CD14-positive monocyte (primary cell): ENCODE results near the gene AOPEP. TPM values are rescaled to one million over a fixed set of nuclear protein-coding genes. Genes with fewer than 3 reads are reported as not detected.

ENCODE experiments used
- DNase-seq, 3 donors: peaks; one replicate each; pipeline ENCODE4 v3.0.0-alpha.2; 2011 to 2022
- H2AFZ ChIP-seq: 2 replicates; pipeline ENCODE4 v1.6.0; 2012; ENCODE audit warnings: mild to moderate bottlenecking, low read depth, low read length, inconsistent platforms; ENCODE audit not compliant: insufficient read depth, poor library complexity, severe bottlenecking
- H3K27ac ChIP-seq, 2 donors: 1 replicate in 1 of 2; 2 replicates in 1 of 2; pipeline ENCODE4 v1.5.1; 2012 to 2013; ENCODE audit warnings: low read length in 2 of 2, control low read depth in 1 of 2, inconsistent platforms in 1 of 2, low read depth in 1 of 2, mild to moderate bottlenecking in 1 of 2
- H3K27me3 ChIP-seq, 2 donors: one replicate each; pipeline versions ENCODE4 v1.6.0 to v1.6.1; 2011 to 2013; ENCODE audit warnings: low read length in 2 of 2; ENCODE audit not compliant: control insufficient read depth in 2 of 2, insufficient read depth in 2 of 2
- H3K36me3 ChIP-seq, 2 donors: replicated peaks in 1 of 2; 1 replicate in 1 of 2; 2 replicates in 1 of 2; pipeline versions ENCODE4 v1.5.1 to v1.6.1; 2012 to 2013; ENCODE audit warnings: low read length in 2 of 2, control low read depth in 1 of 2, inconsistent platforms in 1 of 2, mild to moderate bottlenecking in 1 of 2; ENCODE audit not compliant: insufficient read depth in 2 of 2, control insufficient read depth in 1 of 2
- H3K4me1 ChIP-seq, 2 donors: 1 replicate in 1 of 2; 2 replicates in 1 of 2; pipeline versions ENCODE4 v1.5.1 to v1.6.1; 2012 to 2013; ENCODE audit warnings: low read length in 2 of 2, control low read depth in 1 of 2, inconsistent platforms in 1 of 2, mild to moderate bottlenecking in 1 of 2, moderate library complexity in 1 of 2; ENCODE audit not compliant: insufficient read depth in 2 of 2, control insufficient read depth in 1 of 2
- H3K4me2 ChIP-seq: replicated peaks from 2 replicates; pipeline ENCODE3; 2012; ENCODE audit warnings: low read length, moderate library complexity, mild to moderate bottlenecking; ENCODE audit not compliant: poor library complexity, severe bottlenecking; ENCODE audit errors: extremely low read depth
- H3K4me3 ChIP-seq, 3 experiments: fragments of 200-600 bp in 1 of 3; sonication (generic) in 1 of 3; replicated peaks in 1 of 3; 1 replicate in 2 of 3; 2 replicates in 1 of 3; pipeline ENCODE4 v1.5.1; 2011 to 2013; ENCODE audit warnings: low read length in 3 of 3, mild to moderate bottlenecking in 3 of 3, control low read depth in 2 of 3, low read depth in 2 of 3, inconsistent platforms in 1 of 3, moderate library complexity in 1 of 3
- H3K79me2 ChIP-seq: 2 replicates; pipeline ENCODE4 v1.6.0; 2012; ENCODE audit warnings: mild to moderate bottlenecking, control low read depth, inconsistent platforms, low read length, moderate library complexity; ENCODE audit not compliant: insufficient read depth
- H3K9ac ChIP-seq: 2 replicates; pipeline ENCODE4 v1.6.0; 2017; ENCODE audit warnings: low read length, mild to moderate bottlenecking; ENCODE audit not compliant: insufficient read depth, poor library complexity, severe bottlenecking
- H3K9me3 ChIP-seq, 2 donors: replicated peaks in 1 of 2; 1 replicate in 1 of 2; 2 replicates in 1 of 2; pipeline versions ENCODE4 v1.5.1 to v1.6.1; 2012 to 2013; ENCODE audit warnings: low read length in 2 of 2, control low read depth in 1 of 2; ENCODE audit not compliant: control insufficient read depth in 1 of 2, insufficient read depth in 1 of 2
- H4K20me1 ChIP-seq: 2 replicates; pipeline ENCODE4 v1.6.0; 2012; ENCODE audit warnings: mild to moderate bottlenecking, low read length, control low read depth, moderate library complexity; ENCODE audit not compliant: insufficient read depth
- H3K27ac Mint-ChIP-seq, 7 donors: one replicate each; pipeline ENCODE4 v1.8.0; 2020; ENCODE audit warnings: mild to moderate bottlenecking in 7 of 7, mixed read lengths in 7 of 7, moderate library complexity in 6 of 7, inconsistent platforms in 2 of 7
- H3K27me3 Mint-ChIP-seq, 3 donors: one replicate each; pipeline ENCODE4 v1.8.0; 2021 to 2022; ENCODE audit warnings: low read depth in 3 of 3, mild to moderate bottlenecking in 3 of 3, mixed read lengths in 3 of 3, moderate library complexity in 3 of 3, inconsistent platforms in 1 of 3
- H3K36me3 Mint-ChIP-seq, 2 donors: one replicate each; pipeline ENCODE4 v1.8.0; 2020; ENCODE audit warnings: mixed read lengths in 2 of 2, inconsistent platforms in 1 of 2, mild to moderate bottlenecking in 1 of 2
- H3K4me1 Mint-ChIP-seq: one replicate; pipeline ENCODE4 v1.8.0; 2020; ENCODE audit warnings: mild to moderate bottlenecking, mixed read lengths
- H3K4me3 Mint-ChIP-seq, 2 donors: one replicate each; pipeline ENCODE4 v1.8.0; 2020; ENCODE audit warnings: mild to moderate bottlenecking in 2 of 2, mixed read lengths in 2 of 2, moderate library complexity in 1 of 2
- H3K9me3 Mint-ChIP-seq, 7 donors: one replicate each; pipeline ENCODE4 v1.8.0; 2020 to 2022; ENCODE audit warnings: mixed read lengths in 7 of 7, mild to moderate bottlenecking in 6 of 7, moderate library complexity in 6 of 7, inconsistent platforms in 2 of 7
- whole genome bisulfite sequencing: methylation state at CpG from one replicate; pipeline ENCODE4 v1.1.5; 2013; ENCODE audit warnings: missing lambda C conversion rate; ENCODE audit not compliant: insufficient coverage; 5-methylcytosine and 5-hydroxymethylcytosine counted together
- intact Hi-C, 2 donors: fragments of 100-400 bp; cut with micrococcal nuclease; formaldehyde crosslinking; loops; one replicate each; pipeline versions ENCODE4 v1.15.0 to v1.15.1; 2023
- polyA plus RNA-seq, 3 donors: library from polyadenylated mRNA; depleted of rRNA in 1 of 3; unstranded in 2 of 3; stranded (reverse) in 1 of 3; fragments of 300-500 nt in 2 of 3; fragments of >200 nt in 1 of 3; fragmentation: Illumina TruSeq in 2 of 3; gene quantifications; 1 replicate in 2 of 3; 2 replicates in 1 of 3; pipeline ENCODE4 v1.2.3, GENCODE V29; 2012 to 2021
- TF ChIP-seq, protein P1 (sequence below): fragments of 200-600 bp; IDR thresholded peaks from one replicate; pipeline ENCODE4 v1.8.0; 2022; ENCODE audit warnings: antibody characterized with exemption, mild to moderate bottlenecking

Gene AOPEP
- polyA plus RNA-seq, 3 donors, result 3.0 to 4.1 (median 3.1) TPM

DNA sequence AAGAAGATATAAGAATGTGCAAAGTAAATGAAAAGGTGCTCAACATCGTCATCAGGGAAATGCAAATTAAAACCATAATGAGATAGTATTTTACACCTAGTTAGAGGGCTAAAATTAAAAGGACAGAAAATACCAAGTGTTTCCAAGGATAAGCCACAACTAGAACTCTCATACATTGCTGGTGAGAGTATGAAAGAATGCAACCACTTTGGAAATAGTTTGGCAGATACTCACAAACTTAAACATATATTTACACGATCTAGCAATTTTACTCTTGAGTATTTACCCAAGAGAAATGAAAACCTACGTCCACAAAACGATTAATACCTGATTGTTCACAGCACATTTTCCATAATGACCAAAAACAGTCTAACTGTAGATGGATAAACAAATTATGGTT is 51.5 kb downstream of the AOPEP start:
- Histone ChIP-seq H3K27ac (no peak overlapping the region), H3K27me3 (no peaks in the 10 kb centered on the region), H3K9me3 (no peaks in the 10 kb centered on the region), H3K9ac (no peak overlapping the region), H3K4me2 (no peak overlapping the region), H4K20me1 (no peaks in the 10 kb centered on the region), H3K36me3 (no peaks in the 10 kb centered on the region), H3K4me3 (no peak overlapping the region), H3K79me2 (no peaks in the 10 kb centered on the region), H2AFZ (no peak overlapping the region), H3K4me1 (no peaks in the 10 kb centered on the region)
- H3K4me1 Mint-ChIP-seq, result no peaks in the 10 kb centered on the region
- H3K36me3 Mint-ChIP-seq, result peaks cover 8 to 9% of the 10 kb centered on the region in 2 donors
- no peak overlapping the region for H3K4me3 Mint-ChIP-seq
- TF ChIP-seq, protein P1, sequence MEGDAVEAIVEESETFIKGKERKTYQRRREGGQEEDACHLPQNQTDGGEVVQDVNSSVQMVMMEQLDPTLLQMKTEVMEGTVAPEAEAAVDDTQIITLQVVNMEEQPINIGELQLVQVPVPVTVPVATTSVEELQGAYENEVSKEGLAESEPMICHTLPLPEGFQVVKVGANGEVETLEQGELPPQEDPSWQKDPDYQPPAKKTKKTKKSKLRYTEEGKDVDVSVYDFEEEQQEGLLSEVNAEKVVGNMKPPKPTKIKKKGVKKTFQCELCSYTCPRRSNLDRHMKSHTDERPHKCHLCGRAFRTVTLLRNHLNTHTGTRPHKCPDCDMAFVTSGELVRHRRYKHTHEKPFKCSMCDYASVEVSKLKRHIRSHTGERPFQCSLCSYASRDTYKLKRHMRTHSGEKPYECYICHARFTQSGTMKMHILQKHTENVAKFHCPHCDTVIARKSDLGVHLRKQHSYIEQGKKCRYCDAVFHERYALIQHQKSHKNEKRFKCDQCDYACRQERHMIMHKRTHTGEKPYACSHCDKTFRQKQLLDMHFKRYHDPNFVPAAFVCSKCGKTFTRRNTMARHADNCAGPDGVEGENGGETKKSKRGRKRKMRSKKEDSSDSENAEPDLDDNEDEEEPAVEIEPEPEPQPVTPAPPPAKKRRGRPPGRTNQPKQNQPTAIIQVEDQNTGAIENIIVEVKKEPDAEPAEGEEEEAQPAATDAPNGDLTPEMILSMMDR, result no peak
- H3K9me3 Mint-ChIP-seq, result no peaks in the 10 kb centered on the region
- intact Hi-C loops, result no loop called here
- no CpG with 5 or more reads among the region's 4 CpGs for WGBS
- no peaks in the 10 kb centered on the region for H3K27me3 Mint-ChIP-seq
- DNase-seq, result no peak
- H3K27ac Mint-ChIP-seq, result no peak overlapping the region

DNA sequence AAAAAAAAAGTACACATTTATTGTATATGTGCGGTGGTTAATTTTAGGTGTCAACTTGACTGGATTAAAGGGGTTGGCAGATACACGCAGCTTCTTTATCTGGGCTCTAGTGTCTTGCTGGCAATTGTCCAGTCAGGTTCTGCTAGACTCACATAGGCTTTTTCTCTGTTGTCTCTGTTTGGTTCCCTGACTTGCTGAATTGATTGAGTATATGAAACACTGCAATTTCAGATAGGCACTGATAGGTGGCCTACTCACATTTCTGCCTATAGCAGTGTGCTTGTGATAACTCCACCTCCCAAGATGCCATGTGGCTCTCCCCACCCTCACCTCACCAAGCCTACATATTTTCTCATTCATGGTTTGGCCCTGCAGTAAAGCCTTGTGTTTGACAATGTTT is 52.5 kb downstream of the AOPEP start:
- H3K27ac Mint-ChIP-seq, result no peak overlapping the region
- TF ChIP-seq, protein P1, result no peak

More for the DNA sequence above, 52.5 kb downstream of the AOPEP start:
- Histone ChIP-seq H3K4me1 (no peaks in the 10 kb centered on the region), H3K27me3 (no peaks in the 10 kb centered on the region), H3K4me3 (no peak overlapping the region), H3K79me2 (no peaks in the 10 kb centered on the region), H3K9ac (no peak overlapping the region), H3K4me2 (no peak overlapping the region), H3K36me3 (no peaks in the 10 kb centered on the region), H2AFZ (no peak overlapping the region), H4K20me1 (no peaks in the 10 kb centered on the region), H3K27ac (no peak overlapping the region), H3K9me3 (no peaks in the 10 kb centered on the region)
- intact Hi-C loops, result no loop called here
- Mint-ChIP-seq H3K27me3 (no peaks in the 10 kb centered on the region), H3K4me1 (peaks cover 3% of the 10 kb centered on the region), H3K9me3 (no peaks in the 10 kb centered on the region), H3K36me3 (peaks cover 0 to under 1% of the 10 kb centered on the region in 2 donors), H3K4me3 (no peak overlapping the region)
- no peak for DNase-seq
- WGBS, result 100% methylated on average over 2 of the region's 2 CpGs
